ENCODE data around the gene GMPR.

GMPR gene

GRCh38 chr6:16285467-16286150, 47.2 kb downstream of the GMPR start:
- H3K36me3 ChIP-seq (ENCODE audit: low read length), result no peaks in the 10 kb centered on the region

GRCh38 chr6:16286151-16286522, 47.8 kb downstream of the GMPR start:
- no peaks in the 10 kb centered on the region for H3K9me3 ChIP-seq (ENCODE audit: insufficient read depth, low read length)
- H3K79me2 ChIP-seq (ENCODE audit: insufficient read depth, low read length), result no peaks in the 10 kb centered on the region
- H3K4me3 ChIP-seq (ENCODE audit: insufficient read depth, low read length, poor library complexity, severe bottlenecking), result no peak overlapping the region
- H3F3A ChIP-seq (ENCODE audit: insufficient read depth), result no peaks in the 10 kb centered on the region
- no peaks in the 10 kb centered on the region for H3K27me3 ChIP-seq (ENCODE audit: low read length)
- H3K4me2 ChIP-seq (ENCODE audit: low read depth, low read length, poor library complexity, severe bottlenecking), result no peak overlapping the region
- no peaks in the 10 kb centered on the region for H4K20me1 ChIP-seq (ENCODE audit: low read depth, low read length)
- no peak overlapping the region for H3K27ac ChIP-seq (ENCODE audit: low read depth, low read length)
- H3K9ac ChIP-seq (ENCODE audit: low read length), result no peak overlapping the region
- TF ChIP-seq CTCF (IDR thresholded peaks at IDR 0.05; ENCODE audit: insufficient read depth, low read length, poor library complexity, severe bottlenecking), result peak; percentile 92
- no peak for TF ChIP-seq EZH2phosphoT487 (conservative IDR thresholded peaks at IDR 0.05; ENCODE audit: low read length)
- H3K36me3 ChIP-seq (ENCODE audit: low read length), result no peaks in the 10 kb centered on the region
- no peaks in the 10 kb centered on the region for H3K9me2 ChIP-seq (replicated peaks; ENCODE audit: insufficient read depth, low read length)
- H2AFZ ChIP-seq (ENCODE audit: low read depth, low read length, severe bottlenecking), result no peak overlapping the region

More at GRCh38 chr6:16285467-16286150, 47.2 kb downstream of the GMPR start:
- TF ChIP-seq CTCF (IDR thresholded peaks at IDR 0.05; ENCODE audit: insufficient read depth, low read length, poor library complexity, severe bottlenecking), result no peak
- no peak for TF ChIP-seq EZH2phosphoT487 (conservative IDR thresholded peaks at IDR 0.05; ENCODE audit: low read length)
- Histone ChIP-seq H2AFZ (ENCODE audit: low read depth, low read length, severe bottlenecking) (no peak overlapping the region), H4K20me1 (ENCODE audit: low read depth, low read length) (no peaks in the 10 kb centered on the region), H3K79me2 (ENCODE audit: insufficient read depth, low read length) (no peaks in the 10 kb centered on the region), H3K4me2 (ENCODE audit: low read depth, low read length, poor library complexity, severe bottlenecking) (no peak overlapping the region), H3K4me3 (ENCODE audit: insufficient read depth, low read length, poor library complexity, severe bottlenecking) (no peak overlapping the region), H3K9me2 (replicated peaks; ENCODE audit: insufficient read depth, low read length) (no peaks in the 10 kb centered on the region), H3K9ac (ENCODE audit: low read length) (no peak overlapping the region), H3K9me3 (ENCODE audit: insufficient read depth, low read length) (no peaks in the 10 kb centered on the region), H3F3A (ENCODE audit: insufficient read depth) (no peaks in the 10 kb centered on the region), H3K27me3 (ENCODE audit: low read length) (no peaks in the 10 kb centered on the region), H3K27ac (ENCODE audit: low read depth, low read length) (no peak overlapping the region)

- Histone ChIP-seq H3K4me3 (ENCODE audit: insufficient read depth, low read length, poor library complexity, severe bottlenecking) (no peak overlapping the region), H3K9me2 (replicated peaks; ENCODE audit: insufficient read depth, low read length) (no peaks in the 10 kb centered on the region), H3F3A (ENCODE audit: insufficient read depth) (no peaks in the 10 kb centered on the region), H3K9ac (ENCODE audit: low read length) (no peak overlapping the region), H3K79me2 (ENCODE audit: insufficient read depth, low read length) (no peaks in the 10 kb centered on the region), H3K27me3 (ENCODE audit: low read length) (no peaks in the 10 kb centered on the region), H4K20me1 (ENCODE audit: low read depth, low read length) (no peaks in the 10 kb centered on the region), H3K27ac (ENCODE audit: low read depth, low read length) (no peak overlapping the region), H3K9me3 (ENCODE audit: insufficient read depth, low read length) (no peaks in the 10 kb centered on the region), H3K4me2 (ENCODE audit: low read depth, low read length, poor library complexity, severe bottlenecking) (no peak overlapping the region), H2AFZ (ENCODE audit: low read depth, low read length, severe bottlenecking) (no peak overlapping the region), H3K36me3 (ENCODE audit: low read length) (no peaks in the 10 kb centered on the region)
- TF ChIP-seq EZH2phosphoT487 (conservative IDR thresholded peaks at IDR 0.05; ENCODE audit: low read length) (no peak), CTCF (IDR thresholded peaks at IDR 0.05; ENCODE audit: insufficient read depth, low read length, poor library complexity, severe bottlenecking) (no peak)
These were observed 49.8 kb downstream of the GMPR start for GRCh38 chr6:16288163-16288562.

All from SU-DHL-6 (cell line).